WTC11 (cell line): ENCODE measurements around the gene FBN3. TPM values are rescaled to one million over a fixed set of nuclear protein-coding genes. Genes with fewer than 3 reads are reported as not detected.

Experiments used
- ATAC-seq: fragments of 200-7000 bp; cut with Tn5 transposase; 2 replicates; pipeline ENCODE4 v1.10.0; 2021; ENCODE audit warnings: mild to moderate bottlenecking, moderate library complexity
- CTCF ChIA-PET: fragments of 300-600 bp; sonication (Branson Sonifier 250); formaldehyde crosslinking; loops from one replicate; lab custom pipeline; 2021; ENCODE audit warnings: antibody characterized with exemption; lab: Charles Lee
- POLR2A ChIA-PET: fragments of 350-600 bp; sonication (Branson Sonifier 250); formaldehyde crosslinking; loops from one replicate; lab custom pipeline; 2021; ENCODE audit warnings: antibody characterized with exemption; lab: Charles Lee
- DNase-seq: peaks from one replicate; pipeline ENCODE4 v3.0.0; 2021; ENCODE audit warnings: low spot score
- H3K27ac Mint-ChIP-seq: 2 replicates; pipeline ENCODE4 v1.8.0; 2021; ENCODE audit warnings: mixed read lengths
- H3K27me3 Mint-ChIP-seq: 2 replicates; pipeline ENCODE4 v1.8.0; 2021; ENCODE audit warnings: low read depth, mild to moderate bottlenecking, moderate library complexity, mixed read lengths
- H3K36me3 Mint-ChIP-seq: 2 replicates; pipeline ENCODE4 v1.8.0; 2021; ENCODE audit warnings: mixed read lengths
- H3K4me1 Mint-ChIP-seq: 2 replicates; pipeline ENCODE4 v1.8.0; 2022; ENCODE audit warnings: mixed read lengths
- H3K4me3 Mint-ChIP-seq: 2 replicates; pipeline ENCODE4 v1.8.0; 2021; ENCODE audit warnings: mild to moderate bottlenecking, moderate library complexity, mixed read lengths
- H3K9me3 Mint-ChIP-seq: 2 replicates; pipeline ENCODE4 v1.8.0; 2021; ENCODE audit warnings: mixed read lengths
- ATF1 ChIP-seq: sonication (generic); formaldehyde crosslinking; IDR thresholded peaks from 2 replicates; pipeline ENCODE4 v1.8.1; 2023; ENCODE audit warnings: mild to moderate bottlenecking, moderate library complexity, missing genetic modification reagents
- CREB1 ChIP-seq: sonication (generic); formaldehyde crosslinking; IDR thresholded peaks from 2 replicates; pipeline ENCODE4 v1.8.0; 2023; ENCODE audit warnings: mild to moderate bottlenecking, missing genetic modification reagents
- E2F1 ChIP-seq: sonication (generic); formaldehyde crosslinking; IDR thresholded peaks from 2 replicates; pipeline ENCODE4 v1.8.0; 2022; ENCODE audit warnings: mild to moderate bottlenecking, missing genetic modification reagents
- EMX1 ChIP-seq: fragments of 250-450 bp; sonication (Bioruptor Pico); IDR thresholded peaks from 2 replicates; pipeline ENCODE4 v1.8.0; 2021; ENCODE audit warnings: mild to moderate bottlenecking
- ERG ChIP-seq: fragments of 250-450 bp; sonication (Bioruptor Pico); IDR thresholded peaks from 2 replicates; pipeline ENCODE4 v1.8.0; 2021; ENCODE audit warnings: mild to moderate bottlenecking
- GTF2I ChIP-seq: fragments of 250-450 bp; sonication (Bioruptor Pico); conservative IDR thresholded peaks from 2 replicates; pipeline ENCODE4 v1.4.0; 2021; ENCODE audit warnings: mild to moderate bottlenecking
- HMGA2 ChIP-seq: fragments of 250-450 bp; sonication (Bioruptor Pico); IDR thresholded peaks from 2 replicates; pipeline ENCODE4 v1.4.0; 2021; ENCODE audit warnings: mild to moderate bottlenecking, moderate library complexity
- JUN ChIP-seq: sonication (generic); formaldehyde crosslinking; IDR thresholded peaks from 2 replicates; pipeline ENCODE4 v1.8.0; 2023; ENCODE audit warnings: mild to moderate bottlenecking, missing genetic modification reagents
- MLX ChIP-seq: sonication (generic); formaldehyde crosslinking; IDR thresholded peaks from 2 replicates; pipeline ENCODE4 v1.8.1; 2023; ENCODE audit warnings: mild to moderate bottlenecking, missing genetic modification reagents, moderate library complexity
- NFE2L1 ChIP-seq: sonication (generic); formaldehyde crosslinking; IDR thresholded peaks from 2 replicates; pipeline ENCODE4 v1.8.1; 2023; ENCODE audit warnings: missing genetic modification reagents
- NR3C1 ChIP-seq: sonication (generic); formaldehyde crosslinking; conservative IDR thresholded peaks from 2 replicates; pipeline ENCODE4 v1.8.1; 2023; ENCODE audit warnings: low read depth, mild to moderate bottlenecking, missing genetic modification reagents
- RORB ChIP-seq: fragments of 250-450 bp; sonication (Bioruptor Pico); IDR thresholded peaks from 2 replicates; pipeline ENCODE4 v1.9.0; 2021; ENCODE audit warnings: mild to moderate bottlenecking
- SMAD3 ChIP-seq: sonication (generic); formaldehyde crosslinking; IDR thresholded peaks from 2 replicates; pipeline ENCODE4 v1.8.0; 2022; ENCODE audit warnings: missing genetic modification reagents, mild to moderate bottlenecking, borderline replicate concordance
- USF1 ChIP-seq: sonication (generic); formaldehyde crosslinking; IDR thresholded peaks from 2 replicates; pipeline ENCODE4 v1.8.0; 2022; ENCODE audit warnings: mild to moderate bottlenecking, missing genetic modification reagents
- ZNF121 ChIP-seq: sonication (generic); formaldehyde crosslinking; IDR thresholded peaks from 2 replicates; pipeline ENCODE4 v1.8.0; 2023; ENCODE audit warnings: missing genetic modification reagents
- ZNF138 ChIP-seq: sonication (generic); formaldehyde crosslinking; conservative IDR thresholded peaks from 2 replicates; pipeline ENCODE4 v1.8.1; 2022; ENCODE audit warnings: mild to moderate bottlenecking, moderate library complexity, missing genetic modification reagents
- ZNF232 ChIP-seq: sonication (generic); formaldehyde crosslinking; IDR thresholded peaks from 2 replicates; pipeline ENCODE4 v1.8.0; 2022; ENCODE audit warnings: mild to moderate bottlenecking, missing genetic modification reagents
- ZNF263 ChIP-seq: sonication (generic); formaldehyde crosslinking; IDR thresholded peaks from 2 replicates; pipeline ENCODE4 v1.8.1; 2022; ENCODE audit warnings: low read depth, mild to moderate bottlenecking, moderate library complexity, missing genetic modification reagents
- ZNF396 ChIP-seq: fragments of 250-450 bp; sonication (Bioruptor Pico); IDR thresholded peaks from 2 replicates; pipeline ENCODE4 v1.8.0; 2021; ENCODE audit warnings: mild to moderate bottlenecking, moderate library complexity, borderline replicate concordance
- total RNA-seq: library from RNA; stranded (reverse); gene quantifications from 3 replicates; pipeline ENCODE4 v1.2.3, GENCODE V29; 2021
- TF ChIP-seq, protein P1 (sequence below): sonication (generic); formaldehyde crosslinking; IDR thresholded peaks from 2 replicates; pipeline ENCODE4 v1.8.0; 2023; ENCODE audit warnings: missing genetic modification reagents, mild to moderate bottlenecking, borderline replicate concordance
- TF ChIP-seq, protein P2 (sequence below): sonication (generic); formaldehyde crosslinking; IDR thresholded peaks from 2 replicates; pipeline ENCODE4 v1.8.1; 2023; ENCODE audit warnings: mild to moderate bottlenecking, missing genetic modification reagents, borderline replicate concordance

FBN3 gene
- total RNA-seq, 1 experiment from 2014 or later, result 54.8 TPM

DNA sequence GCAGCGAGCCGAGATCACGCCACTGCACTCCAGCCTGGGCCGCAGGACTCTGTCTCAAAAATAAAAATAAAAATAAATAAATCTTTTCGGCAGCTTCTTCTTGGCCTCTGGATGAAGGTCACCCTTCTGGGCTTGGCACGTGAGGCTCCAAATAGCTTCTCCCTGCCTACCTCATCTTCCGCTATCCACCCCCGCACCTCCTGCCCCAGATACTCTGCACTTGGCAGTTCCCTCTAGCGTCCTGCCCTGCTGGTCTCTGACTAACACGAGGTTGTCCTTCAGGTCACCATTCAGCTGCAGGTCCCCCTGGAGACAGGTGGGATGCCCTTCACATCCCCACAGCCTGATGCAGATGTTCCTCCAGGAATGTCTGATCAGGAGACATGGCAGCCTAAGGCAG is 105.4 kb downstream of the FBN3 start (continued):
- TF ChIP-seq, protein P1, sequence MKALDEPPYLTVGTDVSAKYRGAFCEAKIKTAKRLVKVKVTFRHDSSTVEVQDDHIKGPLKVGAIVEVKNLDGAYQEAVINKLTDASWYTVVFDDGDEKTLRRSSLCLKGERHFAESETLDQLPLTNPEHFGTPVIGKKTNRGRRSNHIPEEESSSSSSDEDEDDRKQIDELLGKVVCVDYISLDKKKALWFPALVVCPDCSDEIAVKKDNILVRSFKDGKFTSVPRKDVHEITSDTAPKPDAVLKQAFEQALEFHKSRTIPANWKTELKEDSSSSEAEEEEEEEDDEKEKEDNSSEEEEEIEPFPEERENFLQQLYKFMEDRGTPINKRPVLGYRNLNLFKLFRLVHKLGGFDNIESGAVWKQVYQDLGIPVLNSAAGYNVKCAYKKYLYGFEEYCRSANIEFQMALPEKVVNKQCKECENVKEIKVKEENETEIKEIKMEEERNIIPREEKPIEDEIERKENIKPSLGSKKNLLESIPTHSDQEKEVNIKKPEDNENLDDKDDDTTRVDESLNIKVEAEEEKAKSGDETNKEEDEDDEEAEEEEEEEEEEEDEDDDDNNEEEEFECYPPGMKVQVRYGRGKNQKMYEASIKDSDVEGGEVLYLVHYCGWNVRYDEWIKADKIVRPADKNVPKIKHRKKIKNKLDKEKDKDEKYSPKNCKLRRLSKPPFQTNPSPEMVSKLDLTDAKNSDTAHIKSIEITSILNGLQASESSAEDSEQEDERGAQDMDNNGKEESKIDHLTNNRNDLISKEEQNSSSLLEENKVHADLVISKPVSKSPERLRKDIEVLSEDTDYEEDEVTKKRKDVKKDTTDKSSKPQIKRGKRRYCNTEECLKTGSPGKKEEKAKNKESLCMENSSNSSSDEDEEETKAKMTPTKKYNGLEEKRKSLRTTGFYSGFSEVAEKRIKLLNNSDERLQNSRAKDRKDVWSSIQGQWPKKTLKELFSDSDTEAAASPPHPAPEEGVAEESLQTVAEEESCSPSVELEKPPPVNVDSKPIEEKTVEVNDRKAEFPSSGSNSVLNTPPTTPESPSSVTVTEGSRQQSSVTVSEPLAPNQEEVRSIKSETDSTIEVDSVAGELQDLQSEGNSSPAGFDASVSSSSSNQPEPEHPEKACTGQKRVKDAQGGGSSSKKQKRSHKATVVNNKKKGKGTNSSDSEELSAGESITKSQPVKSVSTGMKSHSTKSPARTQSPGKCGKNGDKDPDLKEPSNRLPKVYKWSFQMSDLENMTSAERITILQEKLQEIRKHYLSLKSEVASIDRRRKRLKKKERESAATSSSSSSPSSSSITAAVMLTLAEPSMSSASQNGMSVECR (CRISPR knock-in tag), result no peak
- TF ChIP-seq ERG (no peak), ATF1 (CRISPR knock-in tag) (no peak), ZNF263 (CRISPR knock-in tag) (no peak), MLX (CRISPR knock-in tag) (no peak), ZNF138 (no peak), E2F1 (CRISPR knock-in tag) (no peak), RORB (CRISPR knock-in tag) (no peak)
- TF ChIP-seq, all 79 proteins: peak for 0

DNA sequence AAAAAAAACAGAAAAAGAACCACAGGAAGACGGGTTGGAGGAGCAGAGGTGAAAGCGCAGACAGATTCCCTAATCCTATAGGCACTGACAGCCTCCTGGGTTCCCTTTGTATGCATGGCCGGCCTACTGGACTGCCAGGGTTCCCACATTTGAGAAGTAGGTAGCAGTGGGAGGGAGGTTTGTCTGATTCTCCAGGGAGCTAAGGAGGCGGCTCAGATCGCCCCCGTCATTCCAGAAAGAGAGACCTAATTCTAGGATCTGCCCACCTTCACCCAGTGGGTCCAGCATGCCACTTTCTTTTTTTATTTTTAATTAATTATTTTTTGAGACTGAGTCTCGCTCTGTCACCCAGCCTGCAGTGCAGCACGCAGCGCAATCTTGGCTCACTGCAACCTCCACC is 106.5 kb downstream of the FBN3 start:
- Mint-ChIP-seq H3K27ac (no peak overlapping the region), H3K4me1 (no peaks in the 10 kb centered on the region), H3K27me3 (peaks cover 11% of the 10 kb centered on the region), H3K9me3 (peaks cover 4% of the 10 kb centered on the region; the same call in 1 of the 2 replicates), H3K4me3 (no peak overlapping the region), H3K36me3 (no peaks in the 10 kb centered on the region)
- DNase-seq, result no peak
- ChIA-PET CTCF (interaction anchor here (1.4 kb wide), 1 partner anchor 98 kb away, joined by 4 read pairs; no protein-coding TSS in a partner anchor), POLR2A (no interaction called here)
- no peak for ATAC-seq
- TF ChIP-seq USF1 (no peak), JUN (CRISPR knock-in tag) (no peak), HMGA2 (CRISPR knock-in tag) (no peak), EMX1 (CRISPR knock-in tag) (no peak), ZNF396 (CRISPR knock-in tag) (no peak), RORB (CRISPR knock-in tag) (no peak), NFE2L1 (no peak), SMAD3 (CRISPR knock-in tag) (no peak), ZNF232 (CRISPR knock-in tag) (no peak), NR3C1 (no peak), CREB1 (CRISPR knock-in tag) (no peak), GTF2I (no peak), ATF1 (CRISPR knock-in tag) (no peak), ZNF121 (CRISPR knock-in tag) (no peak)
- TF ChIP-seq, protein P2, sequence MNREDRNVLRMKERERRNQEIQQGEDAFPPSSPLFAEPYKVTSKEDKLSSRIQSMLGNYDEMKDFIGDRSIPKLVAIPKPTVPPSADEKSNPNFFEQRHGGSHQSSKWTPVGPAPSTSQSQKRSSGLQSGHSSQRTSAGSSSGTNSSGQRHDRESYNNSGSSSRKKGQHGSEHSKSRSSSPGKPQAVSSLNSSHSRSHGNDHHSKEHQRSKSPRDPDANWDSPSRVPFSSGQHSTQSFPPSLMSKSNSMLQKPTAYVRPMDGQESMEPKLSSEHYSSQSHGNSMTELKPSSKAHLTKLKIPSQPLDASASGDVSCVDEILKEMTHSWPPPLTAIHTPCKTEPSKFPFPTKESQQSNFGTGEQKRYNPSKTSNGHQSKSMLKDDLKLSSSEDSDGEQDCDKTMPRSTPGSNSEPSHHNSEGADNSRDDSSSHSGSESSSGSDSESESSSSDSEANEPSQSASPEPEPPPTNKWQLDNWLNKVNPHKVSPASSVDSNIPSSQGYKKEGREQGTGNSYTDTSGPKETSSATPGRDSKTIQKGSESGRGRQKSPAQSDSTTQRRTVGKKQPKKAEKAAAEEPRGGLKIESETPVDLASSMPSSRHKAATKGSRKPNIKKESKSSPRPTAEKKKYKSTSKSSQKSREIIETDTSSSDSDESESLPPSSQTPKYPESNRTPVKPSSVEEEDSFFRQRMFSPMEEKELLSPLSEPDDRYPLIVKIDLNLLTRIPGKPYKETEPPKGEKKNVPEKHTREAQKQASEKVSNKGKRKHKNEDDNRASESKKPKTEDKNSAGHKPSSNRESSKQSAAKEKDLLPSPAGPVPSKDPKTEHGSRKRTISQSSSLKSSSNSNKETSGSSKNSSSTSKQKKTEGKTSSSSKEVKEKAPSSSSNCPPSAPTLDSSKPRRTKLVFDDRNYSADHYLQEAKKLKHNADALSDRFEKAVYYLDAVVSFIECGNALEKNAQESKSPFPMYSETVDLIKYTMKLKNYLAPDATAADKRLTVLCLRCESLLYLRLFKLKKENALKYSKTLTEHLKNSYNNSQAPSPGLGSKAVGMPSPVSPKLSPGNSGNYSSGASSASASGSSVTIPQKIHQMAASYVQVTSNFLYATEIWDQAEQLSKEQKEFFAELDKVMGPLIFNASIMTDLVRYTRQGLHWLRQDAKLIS, result no peak
- TF ChIP-seq, protein P1 (CRISPR knock-in tag), result no peak
